Hepatocyte (in vitro differentiated cells): ENCODE results near the gene TRNT1.

Source experiments
- EZH2 ChIP-seq: fragments of 200-600 bp; sonication (generic); IDR thresholded peaks from 2 replicates; pipeline ENCODE4 v1.6.1; 2016; ENCODE audit warnings: antibody characterized with exemption, mild to moderate bottlenecking, borderline replicate concordance
- EZH2phosphoT487 ChIP-seq: fragments of 200-600 bp; sonication (generic); IDR thresholded peaks from one replicate; pipeline ENCODE4 v1.6.1; 2018; ENCODE audit warnings: antibody characterized with exemption, mild to moderate bottlenecking, low read depth, moderate library complexity; ENCODE audit not compliant: unreplicated experiment, severe bottlenecking
- TF ChIP-seq, protein P1 (sequence below): fragments of 200-600 bp; sonication (generic); IDR thresholded peaks from 2 replicates; pipeline ENCODE4 v1.5.1; 2016; ENCODE audit warnings: antibody characterized with exemption, mild to moderate bottlenecking; ENCODE audit not compliant: poor library complexity

DNA sequence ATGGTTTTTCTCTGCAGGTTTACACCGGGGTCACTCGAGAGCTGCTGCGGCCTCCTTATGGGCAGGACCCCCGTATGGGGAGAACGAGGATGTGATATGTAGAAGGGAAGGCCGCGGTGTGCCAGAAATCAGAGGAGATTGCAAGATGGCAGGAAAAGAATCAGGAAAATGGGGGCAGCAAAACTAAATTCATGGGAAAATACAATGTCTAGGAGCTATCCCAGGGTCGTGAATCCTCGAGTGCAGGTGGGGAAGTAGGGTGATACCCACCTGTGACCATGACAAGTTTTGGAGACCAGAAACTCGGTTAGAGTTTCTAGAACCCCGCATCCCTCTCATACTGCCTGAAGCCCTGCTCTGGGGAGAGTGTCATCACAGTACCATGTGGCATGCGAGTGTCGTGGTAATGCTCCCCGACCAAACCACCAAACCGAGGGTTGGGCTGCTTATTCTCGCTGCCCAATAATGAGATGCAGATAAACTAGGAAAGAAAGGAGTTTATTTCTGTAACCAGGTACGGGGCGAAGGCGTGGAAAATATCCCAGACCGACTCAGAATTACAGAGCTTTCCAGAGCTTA, 781 bp downstream of the TRNT1 start:
- no peak for TF ChIP-seq EZH2
- TF ChIP-seq, protein P1, sequence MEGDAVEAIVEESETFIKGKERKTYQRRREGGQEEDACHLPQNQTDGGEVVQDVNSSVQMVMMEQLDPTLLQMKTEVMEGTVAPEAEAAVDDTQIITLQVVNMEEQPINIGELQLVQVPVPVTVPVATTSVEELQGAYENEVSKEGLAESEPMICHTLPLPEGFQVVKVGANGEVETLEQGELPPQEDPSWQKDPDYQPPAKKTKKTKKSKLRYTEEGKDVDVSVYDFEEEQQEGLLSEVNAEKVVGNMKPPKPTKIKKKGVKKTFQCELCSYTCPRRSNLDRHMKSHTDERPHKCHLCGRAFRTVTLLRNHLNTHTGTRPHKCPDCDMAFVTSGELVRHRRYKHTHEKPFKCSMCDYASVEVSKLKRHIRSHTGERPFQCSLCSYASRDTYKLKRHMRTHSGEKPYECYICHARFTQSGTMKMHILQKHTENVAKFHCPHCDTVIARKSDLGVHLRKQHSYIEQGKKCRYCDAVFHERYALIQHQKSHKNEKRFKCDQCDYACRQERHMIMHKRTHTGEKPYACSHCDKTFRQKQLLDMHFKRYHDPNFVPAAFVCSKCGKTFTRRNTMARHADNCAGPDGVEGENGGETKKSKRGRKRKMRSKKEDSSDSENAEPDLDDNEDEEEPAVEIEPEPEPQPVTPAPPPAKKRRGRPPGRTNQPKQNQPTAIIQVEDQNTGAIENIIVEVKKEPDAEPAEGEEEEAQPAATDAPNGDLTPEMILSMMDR = no peak
- no peak for TF ChIP-seq EZH2phosphoT487
